ENCODE results near the gene CCNC.

The CCNC gene, protein sequence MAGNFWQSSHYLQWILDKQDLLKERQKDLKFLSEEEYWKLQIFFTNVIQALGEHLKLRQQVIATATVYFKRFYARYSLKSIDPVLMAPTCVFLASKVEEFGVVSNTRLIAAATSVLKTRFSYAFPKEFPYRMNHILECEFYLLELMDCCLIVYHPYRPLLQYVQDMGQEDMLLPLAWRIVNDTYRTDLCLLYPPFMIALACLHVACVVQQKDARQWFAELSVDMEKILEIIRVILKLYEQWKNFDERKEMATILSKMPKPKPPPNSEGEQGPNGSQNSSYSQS

DNA sequence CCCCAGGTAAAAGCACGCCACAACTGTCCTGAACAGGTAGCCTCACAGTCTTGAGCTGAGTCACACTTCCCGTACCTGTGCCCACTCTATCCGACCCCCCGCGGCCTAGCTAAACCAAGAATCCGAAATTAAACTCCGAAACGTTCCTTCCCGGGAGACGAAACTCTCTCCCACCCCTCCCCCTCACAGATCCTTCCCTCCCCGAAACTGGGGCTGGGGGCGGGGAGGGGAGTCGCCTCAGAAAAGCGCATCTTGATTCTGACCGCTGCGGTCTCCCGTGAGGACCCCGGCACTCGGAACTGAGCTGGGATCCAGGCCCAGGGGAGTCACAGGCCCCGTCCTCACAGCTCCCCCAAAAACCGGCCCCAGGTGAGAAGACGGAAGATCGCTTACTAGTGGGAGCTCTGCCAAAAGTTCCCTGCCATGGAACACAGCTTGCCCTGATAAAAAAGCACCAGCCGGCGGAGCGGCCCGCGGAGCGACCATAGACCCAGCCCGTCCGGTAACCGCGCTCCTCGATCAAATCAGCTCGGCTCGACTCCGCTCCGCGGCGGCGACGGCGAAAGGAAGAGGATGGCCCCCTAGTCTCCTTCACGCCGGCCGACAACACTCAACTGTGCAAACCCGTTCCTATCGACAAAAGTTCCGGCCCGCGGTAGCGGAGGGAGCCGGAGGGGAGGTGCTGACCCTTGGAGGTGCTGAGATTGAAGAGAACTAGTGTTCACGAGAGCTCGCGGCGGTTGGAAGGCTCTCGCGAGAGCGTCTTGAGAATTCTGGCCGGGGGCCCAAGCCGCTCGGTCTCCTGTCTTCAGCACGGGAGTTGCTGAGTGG is at the start of gene CCNC:
TSS of gene CCNC (minus strand) at position 558 of the 831 bp plus-strand sequence. CDS start at position 425, 133 bp downstream.
- peak; percentile 92 for DNase-seq (ENCODE audit: low spot score)

DNA sequence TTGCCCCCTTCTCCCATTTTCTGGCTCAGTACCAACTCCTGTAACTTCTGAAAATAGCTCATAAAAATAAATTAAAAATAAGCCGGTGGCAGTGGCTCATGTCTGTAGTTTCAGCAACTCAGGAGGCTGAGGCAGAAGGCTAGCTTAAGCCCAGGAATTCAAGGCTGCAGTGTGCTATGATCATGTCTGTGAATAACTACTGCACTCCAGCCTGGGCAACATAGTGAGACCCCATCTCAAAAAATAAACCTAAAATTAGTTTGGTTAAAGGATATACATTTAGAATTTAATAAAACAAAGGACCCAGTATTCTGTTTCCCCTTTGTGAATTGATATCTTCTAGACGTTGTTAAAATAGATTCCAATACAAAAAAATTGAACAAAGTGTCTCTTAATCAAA is 48.7 kb upstream of the CCNC start:
- DNase-seq (ENCODE audit: low spot score) = no peak

DNA sequence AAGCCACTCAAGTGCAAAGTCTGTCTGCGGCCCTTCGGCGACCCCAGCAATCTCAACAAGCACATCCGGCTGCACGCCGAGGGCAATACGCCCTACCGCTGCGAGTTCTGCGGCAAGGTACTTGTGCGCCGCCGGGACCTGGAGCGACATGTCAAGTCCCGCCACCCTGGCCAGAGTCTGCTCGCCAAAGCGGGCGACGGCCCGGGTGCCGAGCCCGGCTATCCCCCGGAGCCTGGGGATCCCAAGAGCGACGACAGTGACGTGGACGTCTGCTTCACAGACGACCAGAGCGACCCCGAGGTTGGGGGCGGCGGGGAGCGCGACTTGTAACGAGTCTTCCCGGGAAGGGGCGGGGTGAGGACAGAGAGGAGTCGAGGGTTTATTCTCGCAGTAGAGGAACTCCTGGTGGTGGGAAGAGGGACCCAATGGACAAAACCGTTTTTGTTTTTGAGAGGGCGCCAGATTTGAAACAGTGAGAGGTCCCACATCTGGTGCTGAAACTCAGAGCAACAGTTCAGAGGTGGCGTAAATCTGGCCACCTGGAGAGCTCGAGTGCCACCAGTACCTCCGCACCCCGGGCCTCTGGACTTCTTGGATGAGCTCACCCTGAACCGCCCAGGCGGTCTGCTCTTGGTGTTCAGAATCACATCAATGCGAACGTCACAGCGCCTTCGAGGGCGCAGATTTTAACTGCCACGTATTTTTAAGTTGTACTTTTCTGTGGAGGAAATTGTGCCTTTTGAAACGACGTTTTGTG is 46.1 kb upstream of the CCNC start:
- no peak for DNase-seq (ENCODE audit: low spot score)

DNA sequence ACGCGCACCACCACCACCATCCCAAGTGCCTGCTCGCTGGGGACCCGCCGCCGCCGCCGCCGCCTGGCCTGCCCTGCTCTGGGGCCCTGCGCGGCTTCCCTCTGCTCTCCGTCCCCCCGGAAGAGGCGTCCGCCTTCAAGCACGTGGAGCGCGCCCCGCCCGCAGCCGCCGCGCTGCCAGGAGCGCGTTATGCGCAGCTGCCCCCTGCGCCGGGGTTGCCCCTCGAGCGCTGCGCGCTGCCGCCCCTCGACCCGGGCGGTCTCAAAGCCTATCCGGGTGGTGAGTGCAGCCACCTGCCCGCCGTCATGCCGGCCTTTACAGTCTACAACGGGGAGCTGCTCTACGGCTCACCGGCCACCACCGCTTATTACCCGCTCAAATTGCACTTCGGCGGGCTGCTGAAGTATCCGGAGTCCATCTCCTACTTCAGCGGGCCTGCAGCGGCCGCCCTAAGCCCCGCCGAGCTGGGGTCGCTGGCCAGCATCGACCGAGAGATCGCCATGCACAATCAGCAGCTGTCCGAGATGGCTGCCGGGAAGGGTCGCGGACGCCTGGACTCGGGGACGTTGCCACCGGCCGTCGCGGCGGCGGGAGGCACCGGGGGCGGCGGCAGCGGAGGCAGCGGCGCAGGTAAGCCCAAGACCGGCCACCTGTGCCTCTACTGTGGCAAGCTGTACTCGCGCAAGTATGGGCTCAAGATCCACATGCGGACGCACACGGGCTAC is 45.4 kb upstream of the CCNC start:
- DNase-seq (ENCODE audit: low spot score) = no peak

DNA sequence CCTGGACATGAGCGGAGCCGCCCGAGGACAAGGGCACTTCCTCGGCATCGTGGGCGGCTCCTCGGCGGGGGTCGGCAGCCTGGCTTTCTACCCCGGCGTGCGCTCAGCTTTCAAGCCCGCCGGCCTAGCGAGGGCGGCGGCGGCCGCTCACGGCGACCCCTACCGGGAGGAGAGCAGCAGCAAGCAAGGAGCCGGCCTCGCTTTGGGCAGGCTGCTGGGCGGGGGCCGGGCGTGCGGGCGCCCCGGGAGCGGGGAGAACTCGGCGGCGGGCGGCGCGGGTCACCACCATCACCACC is 44.9 kb upstream of the CCNC start:
- no peak for DNase-seq (ENCODE audit: low spot score)

DNA sequence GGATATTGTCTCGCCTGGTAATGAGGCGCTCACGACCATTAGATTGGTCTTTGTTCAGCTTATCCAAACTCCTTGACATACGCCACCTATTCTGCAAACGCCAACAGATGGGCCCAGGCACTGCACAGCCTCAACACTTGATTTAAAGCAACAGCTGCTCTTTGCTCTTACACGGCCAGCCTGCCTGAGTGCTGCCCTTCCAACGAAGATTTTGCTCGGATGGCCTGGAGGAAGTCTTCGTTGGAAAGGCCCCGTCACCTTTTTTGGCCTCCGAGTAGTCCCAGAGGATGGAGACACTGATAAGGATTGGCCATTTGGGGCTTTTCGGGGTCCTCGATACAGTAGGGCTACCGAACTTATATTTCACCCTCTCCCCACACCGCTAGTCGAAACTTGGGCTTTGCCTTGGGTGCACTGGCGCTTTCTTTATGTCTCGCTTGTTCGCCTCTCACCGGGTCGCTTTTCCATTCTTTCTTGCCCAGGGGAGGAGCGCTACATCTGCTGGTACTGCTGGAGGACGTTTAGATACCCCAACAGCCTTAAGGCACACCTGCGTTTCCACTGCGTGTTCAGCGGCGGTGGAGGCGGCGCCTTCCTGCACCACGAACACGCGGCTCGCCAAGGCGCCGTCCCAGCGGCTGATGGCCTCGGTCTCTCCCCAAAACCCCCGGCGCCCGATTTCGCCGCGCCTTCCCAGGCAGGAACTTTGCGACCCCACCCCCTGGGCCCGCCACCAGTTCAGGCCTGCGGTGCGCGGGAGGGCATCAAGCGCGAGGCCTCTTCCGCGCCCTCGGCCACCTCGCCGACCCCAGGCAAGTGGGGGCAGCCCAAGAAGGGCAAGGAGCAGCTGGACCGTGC is 44.3 kb upstream of the CCNC start:
- DNase-seq (ENCODE audit: low spot score) = no peak

DNA sequence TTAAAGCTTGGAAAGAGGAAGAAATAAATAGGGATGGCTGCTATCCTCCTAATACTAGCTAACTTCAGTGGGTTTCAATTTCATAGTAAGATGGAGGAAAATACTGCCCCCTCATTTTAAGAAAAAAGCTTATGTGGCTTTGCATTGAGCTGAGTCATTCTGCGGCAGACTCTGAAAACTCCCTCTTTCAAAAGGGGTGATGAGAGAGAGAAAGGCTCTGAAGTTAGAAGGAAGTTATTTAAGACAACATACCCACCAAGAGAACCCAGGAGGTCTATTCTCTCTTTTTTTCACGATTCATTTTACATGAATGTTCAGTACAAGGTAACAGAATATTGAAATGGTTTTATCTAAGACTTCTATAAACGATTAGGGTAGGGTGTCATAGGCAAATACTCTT is 42.7 kb upstream of the CCNC start:
- no peak for DNase-seq (ENCODE audit: low spot score)

DNA sequence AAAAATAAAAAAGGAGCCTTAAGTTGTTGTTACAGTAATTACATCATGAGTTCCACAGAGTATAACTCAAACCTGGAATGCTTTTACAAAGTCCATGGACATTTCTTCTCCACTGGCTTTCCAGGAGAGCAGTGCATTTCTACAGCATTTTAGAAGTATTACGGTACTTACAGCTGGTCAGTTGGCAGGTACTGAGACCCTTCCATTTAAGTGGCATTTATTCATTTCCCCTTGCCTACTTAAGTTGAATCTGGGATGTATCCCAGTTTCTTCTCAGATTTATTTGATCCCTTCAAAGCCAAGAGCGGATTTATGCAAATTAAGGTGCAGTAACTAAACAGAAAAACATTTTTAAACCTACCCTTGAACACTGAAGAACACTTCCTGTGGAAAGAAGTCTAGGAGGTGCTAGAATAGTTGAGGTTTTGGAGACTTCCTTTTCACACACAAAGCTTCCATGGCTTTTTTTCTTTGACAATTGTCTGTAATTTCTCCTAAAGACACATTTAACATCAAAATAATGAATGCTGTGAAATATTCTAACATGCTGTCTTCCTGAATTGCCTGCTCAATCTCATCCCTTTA is 41.5 kb upstream of the CCNC start:
- no peak for DNase-seq (ENCODE audit: low spot score)

DNA sequence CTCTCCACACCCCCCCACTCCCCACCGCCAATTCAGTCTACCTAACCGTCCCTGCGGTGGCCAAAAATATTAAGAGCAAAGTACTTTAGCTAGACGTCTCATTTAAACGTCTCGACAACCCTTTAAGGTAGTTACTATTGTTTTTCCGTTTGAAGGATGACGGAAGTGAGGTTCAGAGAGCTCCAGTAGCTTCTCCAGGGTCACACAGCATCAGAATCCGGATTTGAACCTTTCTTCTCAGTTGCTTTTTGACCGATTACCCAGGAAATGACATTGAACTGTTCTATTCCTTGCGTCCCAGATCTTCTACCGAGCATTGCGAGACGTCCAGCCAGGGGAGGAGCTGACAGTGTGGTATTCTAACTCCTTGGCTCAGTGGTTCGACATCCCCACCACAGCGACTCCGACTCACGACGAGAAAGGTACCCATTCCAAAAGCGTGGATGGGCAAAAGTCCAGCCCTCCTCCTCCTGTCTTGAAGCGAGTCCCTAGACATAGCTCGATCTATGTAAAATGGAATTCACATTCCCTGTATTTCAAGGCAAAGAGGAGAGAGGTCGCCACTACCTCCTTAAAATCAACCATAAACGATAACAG is 40.5 kb upstream of the CCNC start:
- DNase-seq (ENCODE audit: low spot score) = no peak

DNA sequence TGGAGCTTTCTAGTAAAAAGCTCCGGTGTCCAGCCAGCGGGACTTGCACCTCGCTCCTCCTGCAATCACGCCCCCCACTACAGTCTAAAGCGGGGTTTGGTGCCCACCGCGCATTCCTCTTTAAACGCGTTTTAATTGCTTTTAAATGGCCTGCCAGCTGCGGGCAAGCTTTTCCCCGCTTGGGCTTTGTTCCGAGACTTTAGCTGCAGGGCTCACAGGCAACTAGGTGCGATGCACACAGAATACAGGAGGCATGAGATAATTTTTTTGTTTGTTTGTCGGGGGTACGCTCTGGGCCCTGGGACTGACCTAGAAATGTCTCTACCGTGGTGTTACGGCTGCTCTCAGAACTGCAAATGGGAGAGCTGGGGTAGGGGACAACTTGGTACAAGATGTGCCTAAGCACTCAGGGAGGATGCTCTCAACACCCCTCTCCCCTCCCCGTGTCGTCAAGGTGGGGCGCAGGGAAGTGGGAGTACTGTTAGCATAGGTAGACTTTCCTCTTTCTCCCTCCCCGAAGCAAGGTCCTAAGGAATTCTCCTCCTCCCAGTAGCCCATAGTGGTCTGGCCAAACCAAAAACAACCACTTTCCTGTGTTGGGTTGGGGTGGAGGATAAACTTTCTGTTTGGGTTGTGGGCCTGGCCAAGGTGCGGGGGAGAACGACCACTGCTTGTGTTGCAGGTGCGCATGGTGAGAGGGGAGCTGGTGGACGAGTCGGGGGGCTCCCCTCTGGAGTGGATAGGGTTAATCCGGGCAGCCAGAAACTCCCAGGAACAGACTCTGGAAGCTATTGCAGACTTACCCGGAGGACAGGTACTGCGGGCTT is 39.8 kb upstream of the CCNC start:
- no peak for DNase-seq (ENCODE audit: low spot score)

DNA sequence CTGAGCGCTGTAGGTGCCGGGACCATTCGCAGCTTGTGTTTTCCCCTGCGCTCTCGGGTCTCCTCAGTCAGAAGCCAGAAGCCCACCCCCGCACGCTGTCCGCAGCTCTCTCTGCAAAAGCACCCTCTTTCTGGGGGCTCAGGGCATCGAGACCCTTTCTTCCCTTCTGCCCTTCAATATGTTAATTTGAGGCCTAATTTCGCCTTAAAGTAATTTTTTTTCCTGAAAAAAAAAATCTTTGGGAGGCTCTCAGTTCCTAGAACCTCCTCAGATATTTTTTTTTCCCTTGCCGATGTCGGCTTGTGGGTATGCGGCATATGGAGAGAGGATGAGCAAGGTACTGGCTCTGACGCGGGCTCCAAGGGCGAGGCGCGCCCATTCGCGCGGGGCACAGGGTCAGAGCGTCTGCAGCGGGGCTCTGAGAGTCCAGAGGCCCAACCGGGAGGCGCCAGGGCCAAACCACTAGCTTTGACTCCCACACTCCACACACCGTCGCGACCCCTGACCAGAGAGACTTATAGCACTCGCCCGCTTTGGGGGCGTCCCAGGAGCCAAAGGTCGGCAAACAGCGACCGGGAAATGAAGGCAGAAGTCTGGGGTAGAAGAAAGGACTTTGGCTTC is 39.1 kb upstream of the CCNC start:
- no peak for DNase-seq (ENCODE audit: low spot score)

DNA sequence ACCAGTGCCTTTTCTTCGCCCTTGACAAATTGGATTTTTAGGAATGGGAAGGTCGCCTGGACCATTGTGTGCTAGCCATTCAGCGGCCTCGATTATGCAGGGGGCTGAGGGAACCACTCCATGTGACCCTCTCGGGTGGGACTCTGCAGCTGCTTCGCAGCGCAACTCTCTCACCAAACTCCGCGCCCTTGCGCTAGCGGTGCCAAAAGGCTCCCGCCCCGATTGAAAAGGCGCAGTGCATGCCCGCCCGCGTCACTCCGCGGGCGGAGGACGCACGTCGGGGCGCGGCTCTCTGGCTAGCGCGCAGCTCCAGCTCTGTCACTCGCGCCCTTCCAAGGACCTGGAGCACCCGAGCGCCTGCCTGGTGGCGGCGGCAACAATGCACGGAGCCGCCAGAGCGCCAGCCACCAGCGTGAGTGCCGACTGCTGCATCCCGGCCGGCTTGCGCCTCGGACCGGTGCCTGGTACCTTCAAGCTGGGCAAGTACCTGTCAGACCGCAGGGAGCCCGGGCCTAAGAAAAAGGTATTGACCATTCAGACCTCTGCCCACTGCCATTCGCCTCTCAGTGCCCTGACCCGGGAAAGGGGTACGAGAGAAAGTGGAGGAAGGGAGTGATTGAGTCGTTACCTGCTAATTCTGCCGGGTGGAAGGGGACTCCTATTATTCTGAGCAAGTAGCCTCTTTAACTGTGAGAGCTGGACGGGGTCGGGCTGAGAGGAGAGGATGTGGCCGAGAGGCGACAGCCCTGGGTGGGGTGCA is 38.4 kb upstream of the CCNC start, which contains the start of gene PRDM13:
TSS of gene PRDM13 (plus strand) at position 178 of the 760 bp plus-strand sequence. CDS start at position 380, 202 bp downstream.
- no peak for DNase-seq (ENCODE audit: low spot score)

DNA sequence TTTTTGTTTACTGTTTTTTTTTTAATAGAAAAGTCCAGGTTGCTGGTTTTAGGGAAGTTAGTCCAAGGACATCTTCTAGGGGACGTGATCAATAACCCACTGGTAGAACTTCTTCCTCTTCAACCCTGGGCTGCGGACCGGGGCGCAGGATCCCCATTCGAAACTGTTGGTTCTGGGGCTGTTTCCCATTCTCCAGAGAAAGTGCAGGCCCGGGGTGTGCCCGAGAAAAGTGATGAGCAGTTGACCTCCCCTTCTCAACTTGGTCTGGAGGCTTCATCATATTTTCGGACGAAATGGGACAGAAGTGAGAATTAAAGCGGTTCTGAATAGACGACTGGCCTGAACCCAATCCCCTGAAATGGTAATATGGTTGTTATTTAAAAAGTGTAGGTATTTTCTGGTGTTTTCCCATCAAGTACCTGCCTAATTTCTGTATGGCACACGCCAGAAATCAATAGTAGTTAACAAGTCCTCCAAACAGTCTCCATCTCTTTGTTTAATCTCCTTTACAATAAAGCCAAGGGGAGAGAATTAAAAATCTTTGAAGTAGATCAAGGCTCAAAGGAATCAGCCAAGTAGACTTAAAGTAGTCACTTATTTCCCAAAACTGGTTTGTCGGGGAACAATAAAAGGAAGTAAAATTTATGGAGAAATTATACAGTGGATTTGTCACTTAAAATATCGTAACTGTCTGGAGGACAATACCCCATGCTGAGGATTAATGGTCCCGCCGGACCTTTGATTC is 37.6 kb upstream of the CCNC start:
- no peak for DNase-seq (ENCODE audit: low spot score)

DNA sequence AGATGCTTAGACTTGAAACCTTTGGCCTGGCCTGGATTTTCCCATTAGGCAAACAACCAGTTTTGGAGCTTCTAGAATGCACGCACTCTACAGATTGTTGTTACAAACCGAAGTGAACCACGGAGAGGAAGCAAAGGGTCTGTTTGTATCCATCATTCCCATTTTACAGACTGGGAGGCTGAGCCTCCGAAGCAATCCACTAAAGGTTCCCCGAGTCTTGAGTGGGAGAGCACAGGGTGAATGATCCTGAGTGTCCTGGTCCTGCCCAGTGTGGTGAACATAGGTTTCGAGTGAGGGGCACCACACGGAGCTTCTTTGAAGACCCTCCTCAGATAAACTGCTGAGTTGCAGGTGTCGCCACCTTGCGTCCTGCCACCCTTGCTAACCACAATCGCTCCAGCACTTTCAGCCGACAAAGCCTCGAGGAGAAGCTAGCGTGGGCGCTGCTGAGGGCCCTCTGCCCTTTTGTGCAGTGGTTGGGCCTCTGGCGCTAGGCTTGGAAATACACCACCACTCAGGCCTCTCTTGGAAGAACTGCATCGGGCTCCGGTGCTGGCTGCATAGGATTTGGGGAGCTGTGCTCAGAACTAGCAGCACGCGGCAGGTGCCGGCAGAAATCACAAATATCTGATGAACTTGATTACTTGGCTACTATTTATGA is 36.7 kb upstream of the CCNC start:
- DNase-seq (ENCODE audit: low spot score) = no peak

DNA sequence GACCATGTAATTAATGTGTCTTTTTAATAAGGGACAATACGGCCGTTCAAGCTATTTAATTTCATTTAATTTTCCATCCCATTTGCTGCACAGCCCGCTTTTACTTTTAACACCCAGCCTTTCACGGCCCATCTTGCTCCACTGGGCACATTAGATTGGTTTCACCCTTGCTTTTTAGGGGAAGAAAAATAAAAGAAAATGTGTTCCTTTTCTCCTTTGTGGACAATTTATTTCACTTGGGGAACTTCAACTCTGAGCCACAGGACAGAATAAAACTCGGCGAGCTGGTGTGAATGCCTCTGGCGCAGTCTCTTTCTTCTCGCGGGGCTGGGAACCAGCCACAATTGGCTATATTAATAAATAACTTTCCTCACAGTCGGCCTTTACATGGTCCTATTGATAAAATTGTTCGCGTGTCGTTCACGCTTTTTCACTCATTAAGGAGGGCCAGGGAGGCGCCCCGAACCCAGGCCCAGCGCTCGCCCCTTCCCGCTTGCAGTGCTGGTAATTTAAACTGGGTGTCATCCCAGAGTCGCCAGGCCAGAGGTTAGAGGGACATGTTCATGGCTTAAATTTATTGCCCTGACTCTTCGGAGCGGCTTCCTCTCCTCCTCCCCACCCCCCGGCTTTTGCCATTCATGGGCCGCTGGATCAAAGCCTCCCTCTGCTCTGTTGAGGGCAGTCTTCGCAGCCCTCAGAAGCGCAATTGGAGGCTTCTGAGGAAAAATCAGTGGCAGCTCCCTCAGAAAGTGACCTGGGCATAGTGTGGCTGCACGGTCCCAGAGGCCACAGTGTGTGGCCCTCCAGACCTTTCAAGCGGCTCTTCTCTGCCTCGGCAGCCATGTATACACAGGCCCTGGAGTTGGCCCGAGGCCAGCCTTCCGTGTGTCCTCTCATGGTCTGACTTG is 36.0 kb upstream of the CCNC start:
- DNase-seq (ENCODE audit: low spot score) = no peak
